Right kidney (tissue), 1 donor: ENCODE data around the gene SYNJ2BP.

ENCODE experiments used
- DNase-seq: peaks from one replicate; pipeline ENCODE4 v3.0.0-alpha.2; 2016

Gene SYNJ2BP

DNA sequence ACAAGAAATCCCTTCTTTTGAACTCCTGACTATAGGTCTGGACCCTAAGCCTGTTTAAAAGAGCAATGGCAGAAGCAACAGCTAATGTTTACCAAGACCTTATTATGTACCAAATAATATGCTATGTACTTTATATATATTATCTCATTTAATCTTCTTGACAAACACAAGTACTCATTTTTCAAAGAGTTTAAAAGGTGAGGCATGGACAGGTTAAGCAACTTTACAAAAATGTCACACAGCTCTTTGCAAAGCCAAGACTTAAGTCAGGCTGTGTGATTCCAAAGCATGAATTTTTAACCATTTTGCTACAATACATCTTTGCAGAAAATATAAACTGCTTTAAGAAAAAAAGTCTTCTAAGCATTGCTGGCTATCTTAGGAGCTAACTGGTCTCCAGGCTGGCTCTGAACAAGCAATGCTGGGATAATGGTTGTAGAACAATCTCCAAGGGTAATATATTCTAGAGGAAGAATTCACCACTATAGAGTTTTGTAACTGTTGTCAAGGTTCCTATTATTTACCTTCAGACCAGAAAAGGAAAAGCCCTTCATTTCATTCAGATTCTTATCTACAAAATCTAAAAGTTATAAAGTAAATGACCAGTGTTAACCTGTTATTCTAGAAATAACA lies 22.1 kb downstream of the SYNJ2BP start:
- no peak for DNase-seq

DNA sequence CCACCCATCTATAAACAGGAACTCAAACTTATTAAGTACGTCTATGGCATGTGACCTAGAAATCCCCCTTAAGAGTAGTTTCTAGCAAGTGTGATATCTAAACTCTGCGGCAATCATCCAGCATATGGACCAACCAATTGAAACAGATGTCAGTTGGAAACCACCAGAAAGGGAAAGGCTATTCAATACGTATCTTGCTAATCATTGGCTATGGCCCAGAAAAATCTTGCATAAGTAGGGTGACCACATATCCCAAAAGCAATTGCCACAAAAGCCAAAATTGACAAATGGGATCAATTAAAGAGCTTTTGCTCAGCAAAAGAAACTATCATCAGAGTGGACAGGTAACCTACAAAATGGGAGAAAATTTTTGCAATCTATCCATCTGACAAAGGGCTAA lies 24.2 kb downstream of the SYNJ2BP start:
- DNase-seq, result no peak

DNA sequence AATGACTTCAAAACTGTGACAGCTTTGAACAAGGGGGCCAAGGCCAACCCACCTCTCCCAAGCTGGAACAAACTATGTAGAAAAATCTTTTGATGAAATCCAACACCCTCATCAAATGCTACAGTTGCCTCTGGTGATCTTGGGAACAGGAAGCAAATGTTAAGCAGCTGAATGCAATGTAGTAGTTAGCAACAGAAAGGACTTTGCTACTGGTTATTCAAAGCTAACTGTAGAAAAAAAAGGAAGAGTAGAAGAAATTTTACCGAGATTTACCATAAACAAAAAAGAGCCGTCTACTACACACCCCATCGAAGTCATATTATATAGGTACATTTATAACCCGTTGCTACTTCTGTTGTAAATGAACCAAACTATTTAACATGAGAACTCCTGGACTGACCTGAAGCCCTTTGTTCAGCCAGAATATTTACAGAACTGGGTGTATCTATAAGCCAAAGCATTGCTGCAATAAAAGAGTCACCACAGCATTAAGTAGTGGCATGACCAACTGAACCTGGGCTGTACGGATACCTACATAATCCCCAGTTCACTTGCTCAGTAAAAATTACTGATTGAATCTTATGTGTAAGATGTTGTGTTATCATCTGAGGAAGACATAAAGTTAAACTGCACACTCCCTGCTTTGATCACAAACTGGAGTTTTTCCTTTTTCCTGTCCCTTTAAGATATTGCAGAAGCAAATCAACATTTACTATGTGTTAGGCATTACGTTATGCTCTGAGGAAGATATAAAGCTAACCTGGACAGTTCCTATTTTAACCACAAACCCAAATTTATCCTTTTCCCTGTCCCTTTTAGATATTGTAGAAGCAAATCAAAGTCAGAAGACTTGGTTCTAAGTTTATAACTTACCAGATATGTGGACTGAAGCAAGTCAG lies 25.1 kb downstream of the SYNJ2BP start:
- DNase-seq, result no peak

DNA sequence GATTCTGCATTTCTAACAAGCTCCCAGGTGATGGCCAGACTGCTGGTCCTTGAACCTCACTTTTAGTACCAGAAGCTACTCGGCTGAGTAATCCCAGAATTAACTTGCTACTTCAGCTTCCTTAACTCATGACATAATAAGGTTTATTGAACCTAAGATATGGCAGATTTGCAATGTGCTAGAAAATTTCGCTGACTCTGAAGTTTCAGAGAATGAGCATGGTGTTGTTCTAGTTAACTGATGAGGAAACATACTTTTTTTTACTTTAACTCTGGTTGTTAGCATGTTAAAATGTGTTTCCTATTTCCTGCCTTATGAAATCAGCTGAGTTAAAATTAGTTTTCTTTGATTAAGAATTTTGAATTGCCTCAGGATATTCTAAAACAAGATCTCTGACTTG lies 34.4 kb downstream of the SYNJ2BP start:
- no peak for DNase-seq

DNA sequence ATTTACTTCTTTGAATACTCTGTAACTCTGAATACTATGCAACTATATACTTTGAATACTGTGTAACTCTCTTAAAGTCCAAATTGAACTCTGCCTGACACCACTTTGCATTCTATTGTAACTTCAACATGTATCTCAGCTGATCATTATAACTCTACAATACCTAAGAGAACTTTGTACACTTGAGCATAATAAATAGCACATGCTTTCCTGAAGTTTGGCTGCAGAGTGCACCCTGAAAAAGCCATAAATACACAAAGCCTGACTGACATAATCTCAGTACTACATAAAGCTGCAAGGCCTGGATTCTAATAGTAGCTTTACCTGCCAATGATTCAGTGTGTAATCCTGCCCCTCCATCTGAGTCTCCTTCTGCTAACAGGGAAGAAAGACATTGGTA lies 36.1 kb downstream of the SYNJ2BP start:
- DNase-seq, result no peak

DNA sequence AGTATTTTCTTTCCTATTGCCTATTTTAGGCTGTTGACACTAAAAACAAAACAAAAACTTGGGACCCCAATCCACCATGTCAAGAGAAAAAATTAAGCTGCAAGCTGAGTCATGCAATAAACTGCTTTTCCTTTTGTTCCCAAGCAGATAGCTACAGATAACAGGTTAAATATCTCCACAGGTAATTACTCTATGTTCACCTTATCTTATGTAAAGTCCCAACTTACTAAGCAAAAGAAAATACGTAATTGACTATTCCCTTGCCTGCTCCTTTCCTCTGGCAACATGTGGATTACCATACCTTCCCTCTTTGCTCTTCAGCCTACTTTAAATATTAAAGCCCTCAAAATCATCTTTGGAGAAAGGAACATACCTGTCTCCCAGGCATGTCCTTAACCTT lies 38.2 kb downstream of the SYNJ2BP start:
- DNase-seq, result no peak
